KOPT-K1 (cell line): ENCODE data around the gene PRRX1.

Source experiments
- H3K27ac ChIP-seq: fragments of 200-600 bp; sonication (generic); 2 replicates; pipeline ENCODE4 v1.5.1; 2016; ENCODE audit warnings: antibody characterized with exemption, mild to moderate bottlenecking, low read depth, low read length; ENCODE audit not compliant: poor library complexity, severe bottlenecking
- H3K36me3 ChIP-seq: fragments of 200-600 bp; sonication (generic); 2 replicates; pipeline ENCODE4 v1.5.1; 2017; ENCODE audit warnings: antibody characterized with exemption, mild to moderate bottlenecking, low read length, moderate library complexity; ENCODE audit not compliant: insufficient read depth
- H3K9me3 ChIP-seq: fragments of 200-600 bp; sonication (generic); 2 replicates; pipeline ENCODE4 v1.5.1; 2017; ENCODE audit warnings: antibody characterized with exemption, low read length, mild to moderate bottlenecking; ENCODE audit not compliant: insufficient read depth, poor library complexity, severe bottlenecking

PRRX1 gene

GRCh38 chr1:170714938-170715337 is 51.0 kb downstream of the PRRX1 start:
- no peaks in the 10 kb centered on the region for H3K9me3 ChIP-seq
- H3K36me3 ChIP-seq, result no peaks in the 10 kb centered on the region
- no peak overlapping the region for H3K27ac ChIP-seq

GRCh38 chr1:170716835-170717429 is 53.0 kb downstream of the PRRX1 start:
- Histone ChIP-seq H3K36me3 (no peaks in the 10 kb centered on the region), H3K27ac (no peak overlapping the region), H3K9me3 (no peaks in the 10 kb centered on the region)

GRCh38 chr1:170720661-170721060 is 56.7 kb downstream of the PRRX1 start:
- no peaks in the 10 kb centered on the region for H3K36me3 ChIP-seq
- H3K9me3 ChIP-seq, result no peaks in the 10 kb centered on the region
- no peak overlapping the region for H3K27ac ChIP-seq

GRCh38 chr1:170721621-170722020 is 57.7 kb downstream of the PRRX1 start:
- no peaks in the 10 kb centered on the region for H3K9me3 ChIP-seq
- H3K36me3 ChIP-seq, result no peaks in the 10 kb centered on the region
- H3K27ac ChIP-seq, result no peak overlapping the region

GRCh38 chr1:170723518-170723917 is 59.6 kb downstream of the PRRX1 start:
- Histone ChIP-seq H3K36me3 (no peaks in the 10 kb centered on the region), H3K9me3 (no peaks in the 10 kb centered on the region), H3K27ac (no peak overlapping the region)

- no peaks in the 10 kb centered on the region for H3K9me3 ChIP-seq
- no peaks in the 10 kb centered on the region for H3K36me3 ChIP-seq
- H3K27ac ChIP-seq, result no peak overlapping the region
Measured at GRCh38 chr1:170725326-170725725, 61.4 kb downstream of the PRRX1 start.

GRCh38 chr1:170727963-170728362 is 64.0 kb downstream of the PRRX1 start:
- no peaks in the 10 kb centered on the region for H3K36me3 ChIP-seq
- no peak overlapping the region for H3K27ac ChIP-seq
- no peaks in the 10 kb centered on the region for H3K9me3 ChIP-seq

- no peaks in the 10 kb centered on the region for H3K9me3 ChIP-seq
- no peak overlapping the region for H3K27ac ChIP-seq
- no peaks in the 10 kb centered on the region for H3K36me3 ChIP-seq
Measured at GRCh38 chr1:170729225-170730002, 65.5 kb downstream of the PRRX1 start.

- no peaks in the 10 kb centered on the region for H3K9me3 ChIP-seq
- no peaks in the 10 kb centered on the region for H3K36me3 ChIP-seq
- H3K27ac ChIP-seq, result no peak overlapping the region
Measured at GRCh38 chr1:170730014-170730413, 66.1 kb downstream of the PRRX1 start.

GRCh38 chr1:170730438-170730837 is 66.5 kb downstream of the PRRX1 start:
- H3K9me3 ChIP-seq, result no peaks in the 10 kb centered on the region
- no peak overlapping the region for H3K27ac ChIP-seq
- H3K36me3 ChIP-seq, result no peaks in the 10 kb centered on the region

GRCh38 chr1:170731566-170732251 is 67.8 kb downstream of the PRRX1 start:
- H3K9me3 ChIP-seq, result no peaks in the 10 kb centered on the region
- no peak overlapping the region for H3K27ac ChIP-seq
- no peaks in the 10 kb centered on the region for H3K36me3 ChIP-seq

- Histone ChIP-seq H3K27ac (no peak overlapping the region), H3K36me3 (no peaks in the 10 kb centered on the region), H3K9me3 (no peaks in the 10 kb centered on the region)
Measured at GRCh38 chr1:170732252-170732588, 68.3 kb downstream of the PRRX1 start.

- Histone ChIP-seq H3K9me3 (no peaks in the 10 kb centered on the region), H3K27ac (no peak overlapping the region), H3K36me3 (no peaks in the 10 kb centered on the region)
Measured at GRCh38 chr1:170734412-170735175, 70.7 kb downstream of the PRRX1 start.

- no peaks in the 10 kb centered on the region for H3K36me3 ChIP-seq
- no peaks in the 10 kb centered on the region for H3K9me3 ChIP-seq
- no peak overlapping the region for H3K27ac ChIP-seq
Measured at GRCh38 chr1:170735366-170736263, 71.7 kb downstream of the PRRX1 start.
